ENCODE results near the gene TTLL3.

GRCh38 chr3:9769426-9770275, 40.4 kb upstream of the TTLL3 start, which contains the start of gene CAMK1:
- no peak for TF ChIP-seq ZNF274 (IDR thresholded peaks at IDR 0.05; ENCODE audit: low read depth, low read length)
- no peak for TF ChIP-seq SUZ12 (IDR thresholded peaks at IDR 0.05; ENCODE audit: extremely low read depth, insufficient read depth, insufficient read length)
- TF ChIP-seq YY1 (IDR thresholded peaks at IDR 0.05; ENCODE audit: insufficient read depth, insufficient read length) = no peak
